Natural killer cell treated with Interleukin-12 subunit alpha and Interleukin-12 subunit beta and Interleukin-15 and Interleukin-18, amount 100 ng/mL, for 72 hours (primary cell): ENCODE data around the gene STK11IP. TPM values are rescaled to one million over a fixed set of nuclear protein-coding genes. Genes with fewer than 3 reads are reported as not detected.

Source experiments
- ATAC-seq, 2 donors: fragments of 150-1000 bp; cut with Tn5 transposase in 1 of 2; sonication (Bioruptor Pico), chemical (Tn5 transposase) in 1 of 2; 2 replicates each; pipeline ENCODE4 v1.10.0; 2021
- DNase-seq: peaks from one replicate; pipeline ENCODE4 v3.0.0; 2022; ENCODE audit warnings: low spot score
- H3K27ac Mint-ChIP-seq, 2 donors: 1 replicate in 1 of 2; 2 replicates in 1 of 2; pipeline ENCODE4 v1.8.0; 2022; ENCODE audit warnings: mixed read lengths in 2 of 2, mild to moderate bottlenecking in 1 of 2, moderate library complexity in 1 of 2
- H3K27me3 Mint-ChIP-seq, 2 donors: 1 replicate in 1 of 2; 2 replicates in 1 of 2; pipeline ENCODE4 v1.8.0; 2022; ENCODE audit warnings: mixed read lengths in 2 of 2
- H3K36me3 Mint-ChIP-seq: one replicate; pipeline ENCODE4 v1.8.0; 2022; ENCODE audit warnings: mixed read lengths
- H3K4me1 Mint-ChIP-seq, 2 donors: 1 replicate in 1 of 2; 2 replicates in 1 of 2; pipeline ENCODE4 v1.8.0; 2022; ENCODE audit warnings: low read depth in 2 of 2, mixed read lengths in 2 of 2, mild to moderate bottlenecking in 1 of 2
- H3K4me3 Mint-ChIP-seq: one replicate; pipeline ENCODE4 v1.8.0; 2022; ENCODE audit warnings: mixed read lengths
- H3K9me3 Mint-ChIP-seq: 2 replicates; pipeline ENCODE4 v1.8.0; 2022; ENCODE audit warnings: mixed read lengths
- total RNA-seq, 2 donors: library from RNA; stranded (reverse); gene quantifications; one replicate each; pipeline ENCODE4 v1.2.3, GENCODE V29; 2022

STK11IP gene
- total RNA-seq, 2 donors from 2014 or later, result 27.7 to 50.7 TPM

DNA sequence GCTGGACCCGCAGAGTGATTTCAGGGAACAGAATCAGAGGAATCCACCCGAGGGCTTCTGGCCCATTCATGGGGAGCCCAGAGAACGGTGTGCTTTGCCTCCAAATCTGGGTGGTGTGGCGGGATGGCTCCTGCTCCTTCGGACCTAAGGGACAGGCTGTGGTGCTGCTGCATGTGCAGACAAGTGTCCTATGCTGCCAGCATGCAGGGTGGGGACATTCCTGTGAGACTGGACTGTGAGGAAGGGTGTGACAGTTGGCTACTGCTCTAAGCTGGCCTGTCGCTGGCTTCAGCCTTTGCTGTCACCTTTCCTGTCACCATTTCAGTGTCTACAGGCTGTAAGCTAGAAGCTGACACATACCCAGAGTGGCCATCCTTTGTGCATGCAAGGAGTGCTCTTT is 26.9 kb downstream of the STK11IP start:
- DNase-seq (no peak), ATAC-seq (peak in 1 of 2 donors; percentile 17)
- H3K27ac Mint-ChIP-seq, result no peak overlapping the region
- H3K36me3 Mint-ChIP-seq, result no peaks in the 10 kb centered on the region
- peaks cover 22 to 32% of the 10 kb centered on the region in 2 donors for H3K27me3 Mint-ChIP-seq
- H3K4me1 Mint-ChIP-seq, result peaks cover 3 to 4% of the 10 kb centered on the region in 2 donors
- H3K9me3 Mint-ChIP-seq, result no peaks in the 10 kb centered on the region
- no peak overlapping the region for H3K4me3 Mint-ChIP-seq

DNA sequence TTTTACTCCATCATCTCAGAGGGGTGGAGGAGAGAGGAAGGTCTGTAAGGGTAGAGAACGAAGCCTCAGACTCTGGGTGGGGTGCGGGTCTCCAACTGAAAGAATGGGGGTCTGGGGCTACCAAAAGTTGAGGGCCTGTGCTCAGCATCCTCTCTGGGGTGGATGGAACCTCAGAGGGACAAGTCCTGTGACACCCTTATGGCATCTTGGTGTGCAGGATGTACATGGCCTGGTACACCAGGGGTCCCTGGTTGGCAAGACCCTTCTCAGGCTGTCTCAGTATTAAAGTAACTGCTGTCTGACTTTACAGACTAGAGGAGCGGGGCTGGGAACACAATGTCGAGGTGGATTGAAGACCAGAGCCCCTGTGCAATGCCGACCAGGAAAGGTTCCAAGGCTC is 27.5 kb downstream of the STK11IP start:
- Mint-ChIP-seq H3K36me3 (no peaks in the 10 kb centered on the region), H3K9me3 (no peaks in the 10 kb centered on the region), H3K27me3 (peaks cover 22 to 32% of the 10 kb centered on the region in 2 donors), H3K4me1 (peaks cover 3 to 4% of the 10 kb centered on the region in 2 donors), H3K4me3 (no peak overlapping the region), H3K27ac (no peak overlapping the region)
- ATAC-seq (no peak), DNase-seq (no peak)

DNA sequence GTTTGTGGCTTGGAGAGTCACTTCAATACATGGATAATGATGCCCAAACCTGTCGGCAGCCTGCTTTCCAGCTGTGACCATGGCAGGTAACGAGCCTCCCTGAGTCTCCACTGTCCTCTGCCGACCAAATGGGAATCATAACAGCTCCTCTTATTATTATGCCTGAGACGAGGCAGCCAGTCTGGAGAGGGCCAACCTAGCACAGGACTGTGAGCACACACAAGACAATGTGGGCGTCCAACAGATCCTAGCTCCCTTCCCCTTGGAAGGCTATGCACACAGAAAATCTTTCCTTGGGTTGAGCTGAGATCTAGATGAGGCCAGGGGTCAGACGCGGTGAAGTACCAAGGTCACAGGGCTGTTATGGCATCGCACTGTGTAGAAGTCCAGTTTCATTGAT is 28.9 kb downstream of the STK11IP start:
- DNase-seq, result no peak
- Mint-ChIP-seq H3K9me3 (no peaks in the 10 kb centered on the region), H3K27me3 (peaks cover 23 to 29% of the 10 kb centered on the region in 2 donors), H3K36me3 (no peaks in the 10 kb centered on the region), H3K27ac (no peak overlapping the region), H3K4me3 (peak overlapping the region; percentile 67), H3K4me1 (peaks cover 3 to 4% of the 10 kb centered on the region in 2 donors)
- ATAC-seq, result no peak

DNA sequence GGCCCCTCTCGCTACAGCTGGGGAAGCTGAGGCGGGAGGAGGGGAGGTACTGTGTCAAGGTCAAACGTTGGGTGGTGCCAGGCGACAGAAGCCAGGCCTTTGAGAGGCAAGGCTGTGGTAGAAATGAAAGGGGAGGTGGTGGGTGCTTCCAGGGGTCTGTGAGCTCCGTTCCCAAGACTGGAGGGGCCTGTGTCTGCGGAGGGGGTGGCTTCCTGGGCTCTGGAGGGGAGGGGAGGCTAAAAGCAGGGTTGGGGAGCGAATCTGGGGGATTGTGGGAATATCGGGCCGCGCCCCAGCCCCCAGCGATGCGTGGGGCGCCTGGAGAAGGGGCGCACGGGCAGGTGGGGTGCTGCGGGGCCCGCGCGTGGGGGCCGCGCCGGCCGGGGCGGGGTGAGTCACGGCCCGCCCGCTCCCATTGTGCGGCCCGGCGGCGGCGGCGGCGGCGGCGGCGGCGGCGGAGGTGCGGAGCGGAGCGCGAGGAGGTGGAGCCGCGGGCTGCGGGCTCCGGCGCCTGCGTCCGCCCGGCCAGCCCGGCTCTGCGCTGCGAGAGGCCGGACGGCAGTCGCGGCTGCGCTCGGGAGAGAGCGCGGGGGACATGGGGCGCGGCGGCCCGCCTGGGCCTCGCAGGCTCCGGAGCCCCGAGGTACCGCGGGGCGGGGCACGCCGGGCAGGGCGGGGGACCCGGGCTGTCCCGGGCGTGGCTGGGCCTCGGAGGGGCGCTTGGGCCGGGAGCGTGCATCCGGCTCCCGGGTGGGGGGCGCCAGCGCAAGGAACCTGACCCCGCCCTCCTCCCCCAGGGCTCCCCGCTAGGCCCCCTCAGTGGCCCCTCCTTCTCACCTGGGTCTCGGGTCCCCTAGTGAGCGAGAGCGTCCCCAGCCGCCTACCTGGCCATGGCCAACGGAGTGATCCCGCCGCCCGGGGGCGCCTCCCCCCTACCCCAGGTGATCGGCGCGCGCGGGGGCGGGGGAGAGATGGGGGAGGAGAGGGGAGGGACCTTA is 29.7 kb downstream of the STK11IP start, which contains the start of gene SLC4A3:
TSS of gene SLC4A3 (plus strand) at position 528 of the 998 bp plus-strand sequence. CDS start at position 891, 363 bp downstream.
- ATAC-seq (peak; percentile 47 to 70), DNase-seq (no peak)
- Mint-ChIP-seq H3K4me3 (peak within 1 kb of the TSS; percentile 67), H3K9me3 (no peaks in the 10 kb centered on the region), H3K36me3 (no peaks in the 10 kb centered on the region), H3K27me3 (peaks cover 20 to 25% of the 10 kb centered on the region in 2 donors), H3K27ac (no peak within 1 kb of the TSS), H3K4me1 (peaks cover 3 to 4% of the 10 kb centered on the region in 2 donors)

DNA sequence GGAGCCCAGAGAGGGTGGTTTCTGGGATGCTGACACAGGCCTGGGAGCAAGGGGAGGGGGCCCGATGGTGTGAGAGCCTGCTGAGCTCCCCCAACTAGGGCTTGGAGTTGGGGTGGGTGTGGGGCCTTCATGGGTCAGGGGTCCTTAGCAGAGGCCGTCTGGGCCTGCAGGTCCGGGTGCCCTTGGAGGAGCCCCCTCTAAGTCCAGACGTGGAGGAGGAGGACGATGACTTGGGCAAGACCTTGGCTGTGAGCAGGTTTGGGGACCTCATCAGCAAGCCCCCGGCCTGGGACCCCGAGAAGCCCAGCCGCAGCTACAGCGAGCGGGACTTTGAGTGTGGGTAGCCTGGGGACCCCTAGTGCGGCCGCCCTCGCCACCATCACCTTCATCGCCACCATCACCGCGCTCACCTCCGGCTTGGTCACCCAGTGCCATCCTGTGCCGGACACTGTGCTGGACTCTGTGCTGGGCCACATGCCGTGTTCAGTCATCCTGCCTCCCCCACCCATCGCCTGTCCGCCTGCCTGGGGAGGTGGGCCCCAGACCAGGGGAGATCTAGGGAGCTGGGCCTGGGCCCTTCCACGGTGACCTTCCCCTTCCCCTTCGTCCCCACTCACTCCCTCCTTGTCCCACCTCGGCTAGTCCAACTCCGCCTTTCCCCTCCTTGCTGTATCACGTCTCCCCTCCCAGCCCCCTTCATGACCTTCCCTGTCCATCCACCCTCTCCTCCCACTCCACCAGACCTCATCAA is 30.8 kb downstream of the STK11IP start:
- Mint-ChIP-seq H3K27ac (no peak overlapping the region), H3K4me1 (peaks cover 3 to 4% of the 10 kb centered on the region in 2 donors), H3K4me3 (no peak overlapping the region), H3K36me3 (no peaks in the 10 kb centered on the region), H3K9me3 (no peaks in the 10 kb centered on the region), H3K27me3 (peaks cover 17 to 25% of the 10 kb centered on the region in 2 donors)
- no peak for ATAC-seq
- DNase-seq, result no peak

DNA sequence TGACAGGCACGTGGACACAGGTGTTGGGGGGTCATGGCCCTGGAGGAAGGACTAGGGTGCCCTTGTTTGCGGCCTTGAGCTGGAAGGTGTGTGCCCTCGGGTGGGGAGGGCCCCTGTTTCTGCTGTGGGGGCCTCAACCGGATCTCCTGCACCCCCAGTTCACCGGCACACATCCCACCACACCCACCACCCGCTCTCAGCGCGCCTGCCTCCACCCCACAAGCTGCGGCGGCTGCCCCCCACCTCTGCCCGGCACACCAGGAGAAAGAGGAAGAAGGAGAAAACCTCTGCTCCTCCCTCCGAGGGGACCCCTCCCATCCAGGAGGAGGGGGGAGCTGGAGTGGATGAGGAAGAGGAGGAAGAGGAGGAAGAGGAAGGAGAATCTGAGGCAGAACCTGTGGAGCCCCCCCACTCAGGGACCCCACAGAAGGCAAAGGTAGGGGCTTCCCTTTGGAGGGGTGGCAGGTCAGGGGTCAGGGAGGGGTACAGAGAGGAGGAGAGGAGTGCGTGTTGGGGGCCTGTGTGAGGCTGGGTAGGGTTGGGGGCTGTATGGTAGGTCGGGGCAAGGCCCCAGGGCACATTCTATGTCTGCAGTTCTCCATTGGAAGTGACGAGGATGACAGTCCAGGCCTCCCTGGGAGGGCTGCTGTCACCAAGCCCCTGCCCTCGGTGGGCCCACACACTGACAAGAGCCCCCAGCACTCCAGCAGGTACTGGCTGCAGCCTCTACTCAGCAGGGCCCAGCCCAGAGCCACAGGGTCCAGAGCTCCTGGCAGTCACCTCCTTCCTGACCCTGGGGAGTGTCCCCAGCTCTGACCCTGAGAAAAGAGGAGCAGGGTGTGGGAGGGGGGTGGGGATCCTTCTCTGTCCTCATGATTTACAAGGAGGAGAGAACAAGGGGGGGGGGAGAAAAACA is 31.6 kb downstream of the STK11IP start:
- no peaks in the 10 kb centered on the region for H3K36me3 Mint-ChIP-seq
- no peak overlapping the region for H3K4me3 Mint-ChIP-seq
- H3K27me3 Mint-ChIP-seq, result peaks cover 19 to 22% of the 10 kb centered on the region in 2 donors
- no peak overlapping the region for H3K27ac Mint-ChIP-seq
- DNase-seq, result no peak
- H3K4me1 Mint-ChIP-seq, result peaks cover 3 to 4% of the 10 kb centered on the region in 2 donors
- no peaks in the 10 kb centered on the region for H3K9me3 Mint-ChIP-seq
- ATAC-seq, result no peak

DNA sequence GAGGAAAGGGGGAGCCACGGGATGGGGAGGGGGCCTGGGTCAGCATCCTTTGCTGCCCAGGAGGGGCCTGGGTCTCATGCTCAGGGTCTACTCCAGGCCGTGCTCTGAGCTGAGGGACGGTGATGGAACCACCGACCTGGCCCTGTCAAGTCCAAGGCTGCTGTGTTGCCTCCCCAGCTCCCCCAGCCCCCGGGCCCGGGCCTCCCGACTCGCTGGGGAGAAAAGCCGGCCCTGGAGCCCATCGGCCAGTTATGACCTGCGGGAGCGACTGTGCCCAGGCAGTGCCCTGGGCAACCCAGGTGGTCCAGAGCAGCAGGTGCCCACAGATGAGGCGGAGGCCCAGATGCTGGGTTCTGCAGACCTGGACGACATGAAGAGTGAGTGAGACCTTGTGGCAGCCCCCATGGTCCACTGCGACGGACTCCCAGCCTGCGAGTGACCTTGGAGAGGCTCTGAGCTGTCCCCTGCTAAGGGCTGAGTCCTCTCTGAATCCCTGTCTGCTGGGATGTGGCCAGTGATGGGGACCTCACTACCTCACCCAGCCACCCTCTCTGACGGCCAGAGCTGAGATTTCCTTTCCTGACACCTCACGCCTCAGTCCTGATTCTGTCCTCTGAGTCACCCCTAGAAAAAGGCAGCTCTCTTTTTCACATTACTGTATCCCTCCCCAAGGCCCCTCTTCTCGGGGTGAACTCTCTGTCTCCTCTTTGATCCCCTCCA is 32.5 kb downstream of the STK11IP start:
- no peak for ATAC-seq
- no peaks in the 10 kb centered on the region for H3K36me3 Mint-ChIP-seq
- no peak overlapping the region for H3K4me3 Mint-ChIP-seq
- H3K27me3 Mint-ChIP-seq, result peaks cover 13 to 19% of the 10 kb centered on the region in 2 donors
- no peak for DNase-seq
- no peak overlapping the region for H3K27ac Mint-ChIP-seq
- H3K9me3 Mint-ChIP-seq, result no peaks in the 10 kb centered on the region
- peaks cover 3 to 4% of the 10 kb centered on the region in 2 donors for H3K4me1 Mint-ChIP-seq

DNA sequence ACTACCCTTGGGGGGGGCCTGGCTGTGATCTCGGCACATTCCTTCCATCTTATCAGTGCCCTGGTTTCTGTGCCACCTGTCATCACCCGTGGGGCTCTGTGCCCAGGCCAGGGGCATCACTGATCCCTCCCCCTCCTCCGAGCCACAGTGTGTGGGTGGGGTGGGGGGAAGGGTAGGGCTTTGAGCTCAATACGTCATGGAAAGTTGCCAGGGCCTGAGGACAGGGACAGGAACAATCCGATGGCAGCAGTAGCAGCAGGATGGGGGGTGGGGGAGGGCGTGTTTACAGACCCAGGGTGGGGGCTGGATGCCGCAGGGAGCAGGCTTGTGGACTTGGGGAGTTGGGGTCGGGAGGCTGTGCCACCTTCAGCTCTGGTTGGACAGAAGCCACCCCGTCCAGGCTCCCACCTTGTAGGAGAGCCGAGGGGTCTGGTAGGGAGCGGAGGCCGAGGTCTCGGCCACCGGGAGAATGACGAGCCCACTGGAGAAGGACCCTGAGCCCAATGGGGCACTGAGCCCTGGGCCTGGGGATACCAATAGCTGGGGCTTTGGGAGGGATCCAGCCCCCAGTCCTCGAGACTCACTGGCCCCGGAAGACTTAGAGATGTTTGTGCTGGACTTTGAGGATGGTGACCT is 33.2 kb downstream of the STK11IP start:
- Mint-ChIP-seq H3K4me1 (peaks cover 3 to 4% of the 10 kb centered on the region in 2 donors), H3K36me3 (no peaks in the 10 kb centered on the region), H3K9me3 (no peaks in the 10 kb centered on the region), H3K27ac (no peak overlapping the region), H3K4me3 (no peak overlapping the region), H3K27me3 (peaks cover 11 to 19% of the 10 kb centered on the region in 2 donors)
- DNase-seq (no peak), ATAC-seq (no peak)

DNA sequence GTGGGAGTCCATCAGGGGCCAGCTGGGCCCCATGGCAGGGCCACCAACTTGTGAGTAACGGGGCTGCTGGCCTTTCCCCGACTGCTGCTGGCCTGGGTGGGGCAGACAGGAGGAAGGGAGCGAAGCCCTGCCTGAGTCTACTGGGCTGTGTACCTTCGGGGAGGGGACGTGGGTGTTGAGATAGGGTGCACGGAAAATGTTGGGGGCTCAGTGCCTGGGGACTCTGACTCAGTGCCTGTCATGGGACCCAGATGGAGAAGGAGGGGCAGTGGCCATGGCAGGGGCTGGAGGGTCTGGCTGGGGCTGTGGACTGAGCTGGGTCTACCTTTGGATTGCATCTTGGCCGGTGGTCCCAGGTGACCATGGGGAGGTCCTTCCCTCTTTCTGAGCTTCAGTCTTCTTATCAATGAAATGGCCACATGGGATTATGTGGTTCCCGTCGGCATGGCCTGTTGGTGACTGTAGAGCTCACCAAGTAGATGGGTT is 33.8 kb downstream of the STK11IP start:
- peaks cover 3 to 4% of the 10 kb centered on the region in 2 donors for H3K4me1 Mint-ChIP-seq
- H3K9me3 Mint-ChIP-seq, result no peaks in the 10 kb centered on the region
- no peaks in the 10 kb centered on the region for H3K36me3 Mint-ChIP-seq
- no peak overlapping the region for H3K27ac Mint-ChIP-seq
- no peak for DNase-seq
- H3K4me3 Mint-ChIP-seq, result no peak overlapping the region
- ATAC-seq, result no peak
- peaks cover 7 to 18% of the 10 kb centered on the region in 2 donors for H3K27me3 Mint-ChIP-seq

DNA sequence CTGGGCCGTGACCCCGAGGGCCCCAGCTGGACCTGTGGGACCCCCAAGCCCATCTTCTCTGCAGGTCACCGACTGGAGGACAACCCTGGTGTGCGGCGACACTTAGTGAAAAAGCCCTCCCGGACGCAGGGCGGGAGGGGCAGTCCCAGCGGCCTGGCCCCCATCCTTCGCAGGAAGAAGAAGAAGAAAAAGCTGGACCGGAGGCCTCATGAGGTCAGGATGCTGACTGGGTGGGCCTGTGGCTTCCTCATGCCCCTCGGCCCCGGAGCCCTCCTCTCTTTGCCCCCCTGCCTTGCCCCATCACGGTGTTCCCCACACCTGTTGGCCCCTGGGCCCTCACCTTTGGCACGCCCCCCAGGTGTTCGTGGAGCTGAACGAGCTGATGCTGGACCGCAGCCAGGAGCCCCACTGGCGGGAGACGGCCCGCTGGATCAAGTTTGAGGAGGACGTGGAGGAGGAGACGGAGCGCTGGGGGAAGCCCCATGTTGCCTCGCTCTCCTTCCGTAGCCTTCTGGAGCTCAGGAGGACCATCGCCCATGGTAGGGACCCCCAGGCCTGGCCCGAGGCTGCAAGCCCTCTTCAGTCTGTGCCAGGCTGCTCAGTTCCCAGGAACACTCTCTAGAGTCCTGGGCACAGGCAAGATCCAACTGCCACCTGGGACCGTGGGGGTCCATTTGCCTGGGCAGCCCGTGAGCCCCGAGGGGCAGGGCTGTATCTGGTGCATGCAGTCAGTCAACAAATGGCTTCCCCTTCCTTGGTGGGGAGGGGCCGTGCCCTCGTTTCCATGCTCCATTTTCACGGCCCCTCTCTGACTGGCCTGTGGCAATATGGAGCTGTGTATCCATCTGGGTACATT is 34.5 kb downstream of the STK11IP start:
- Mint-ChIP-seq H3K9me3 (no peaks in the 10 kb centered on the region), H3K4me3 (no peak overlapping the region), H3K36me3 (no peaks in the 10 kb centered on the region)

DNA sequence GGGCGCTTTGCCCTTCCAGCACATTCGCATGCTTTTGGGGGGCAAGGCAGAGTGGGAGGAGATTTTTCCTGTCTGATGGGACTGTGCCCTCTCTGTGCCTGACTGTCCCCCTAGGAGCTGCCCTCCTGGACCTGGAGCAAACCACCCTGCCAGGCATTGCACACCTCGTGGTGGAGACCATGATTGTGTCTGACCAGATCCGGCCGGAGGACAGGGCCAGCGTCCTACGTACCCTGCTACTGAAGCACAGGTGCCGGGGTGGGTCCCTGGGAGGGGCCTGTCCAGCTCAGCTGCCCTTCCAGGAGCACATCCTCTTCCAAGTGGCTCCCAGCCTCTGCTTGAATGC is 35.1 kb downstream of the STK11IP start:
- peaks cover 8 to 15% of the 10 kb centered on the region in 2 donors for H3K27me3 Mint-ChIP-seq
- H3K36me3 Mint-ChIP-seq, result no peaks in the 10 kb centered on the region
- no peak overlapping the region for H3K4me3 Mint-ChIP-seq
- H3K27ac Mint-ChIP-seq, result no peak overlapping the region
- DNase-seq (no peak), ATAC-seq (no peak)
- H3K4me1 Mint-ChIP-seq, result no peaks in the 10 kb centered on the region
- H3K9me3 Mint-ChIP-seq, result no peaks in the 10 kb centered on the region

More for the DNA sequence above, 34.5 kb downstream of the STK11IP start:
- H3K4me1 Mint-ChIP-seq, result no peaks in the 10 kb centered on the region
- peaks cover 4 to 13% of the 10 kb centered on the region in 2 donors for H3K27me3 Mint-ChIP-seq
- DNase-seq (no peak), ATAC-seq (no peak)
- H3K27ac Mint-ChIP-seq, result no peak overlapping the region
